Stomach (tissue), 4 donors: ENCODE results near the gene TTC17.

ENCODE experiments used
- POLR2A ChIP-seq, 4 donors: fragments of 450-650 bp; IDR thresholded peaks; one replicate each; pipeline ENCODE4 v1.6.1; 2016; ENCODE audit warnings: antibody characterized with exemption in 4 of 4, control low read depth in 2 of 4, mild to moderate bottlenecking in 1 of 4, moderate library complexity in 1 of 4
- TF ChIP-seq, protein P1 (sequence below), 7 experiments: fragments of 450-650 bp in 4 of 7; fragments of 200-600 bp in 3 of 7; sonication (generic) in 3 of 7; IDR thresholded peaks; one replicate each; pipeline ENCODE4 v1.5.1; 2016 to 2019; ENCODE audit warnings: antibody characterized with exemption in 7 of 7, control low read depth in 2 of 7, mild to moderate bottlenecking in 1 of 7

DNA sequence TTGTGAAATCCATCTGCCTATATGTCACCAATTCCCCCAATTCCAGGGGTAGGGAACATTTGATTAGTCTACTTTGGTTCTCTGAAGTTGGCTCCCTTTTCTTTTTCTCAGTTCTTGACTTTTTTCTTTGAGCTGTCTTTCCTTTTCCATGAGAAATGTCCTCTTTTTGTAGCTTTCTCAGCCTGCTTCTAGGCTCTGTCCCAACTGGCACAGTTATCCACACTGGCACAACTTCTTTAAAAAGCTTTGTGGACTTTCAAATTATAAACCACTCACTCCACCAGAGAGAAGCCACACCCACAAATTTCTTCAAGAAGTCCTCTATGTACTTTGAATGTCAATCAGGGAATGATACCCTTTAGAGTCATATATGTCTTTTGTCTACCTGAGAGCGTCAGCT, 100.5 kb downstream of the TTC17 start:
- TF ChIP-seq, protein P1, sequence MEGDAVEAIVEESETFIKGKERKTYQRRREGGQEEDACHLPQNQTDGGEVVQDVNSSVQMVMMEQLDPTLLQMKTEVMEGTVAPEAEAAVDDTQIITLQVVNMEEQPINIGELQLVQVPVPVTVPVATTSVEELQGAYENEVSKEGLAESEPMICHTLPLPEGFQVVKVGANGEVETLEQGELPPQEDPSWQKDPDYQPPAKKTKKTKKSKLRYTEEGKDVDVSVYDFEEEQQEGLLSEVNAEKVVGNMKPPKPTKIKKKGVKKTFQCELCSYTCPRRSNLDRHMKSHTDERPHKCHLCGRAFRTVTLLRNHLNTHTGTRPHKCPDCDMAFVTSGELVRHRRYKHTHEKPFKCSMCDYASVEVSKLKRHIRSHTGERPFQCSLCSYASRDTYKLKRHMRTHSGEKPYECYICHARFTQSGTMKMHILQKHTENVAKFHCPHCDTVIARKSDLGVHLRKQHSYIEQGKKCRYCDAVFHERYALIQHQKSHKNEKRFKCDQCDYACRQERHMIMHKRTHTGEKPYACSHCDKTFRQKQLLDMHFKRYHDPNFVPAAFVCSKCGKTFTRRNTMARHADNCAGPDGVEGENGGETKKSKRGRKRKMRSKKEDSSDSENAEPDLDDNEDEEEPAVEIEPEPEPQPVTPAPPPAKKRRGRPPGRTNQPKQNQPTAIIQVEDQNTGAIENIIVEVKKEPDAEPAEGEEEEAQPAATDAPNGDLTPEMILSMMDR (IDR thresholded peaks at IDR 0.05) = no peak
- TF ChIP-seq POLR2A (IDR thresholded peaks at IDR 0.05) = no peak
